K562 treated with DMSO at 1 percent for 48 hours (cell line): Measurements from ENCODE around the gene CORO7. TPM values are rescaled to one million over a fixed set of nuclear protein-coding genes. Genes with fewer than 3 reads are reported as not detected.

ENCODE experiments used
- total RNA-seq: library from RNA; unstranded; fragments of 300-600 nt; gene quantifications from 2 replicates; pipeline ENCODE4 v1.2.3, GENCODE V29; 2022; ENCODE audit warnings: low replicate concordance; ENCODE audit errors: extremely low read depth

CORO7 gene
- total RNA-seq = 1,932 TPM in 1 of 2 replicates, not detected in the other

GRCh38 chr16:4416200-4417032 lies at the start of gene CORO7:
Gene CORO7, minus strand, starts transcription at chr16:4416596. Its CDS starts 78 bp downstream, at chr16:4416518.

DNA sequence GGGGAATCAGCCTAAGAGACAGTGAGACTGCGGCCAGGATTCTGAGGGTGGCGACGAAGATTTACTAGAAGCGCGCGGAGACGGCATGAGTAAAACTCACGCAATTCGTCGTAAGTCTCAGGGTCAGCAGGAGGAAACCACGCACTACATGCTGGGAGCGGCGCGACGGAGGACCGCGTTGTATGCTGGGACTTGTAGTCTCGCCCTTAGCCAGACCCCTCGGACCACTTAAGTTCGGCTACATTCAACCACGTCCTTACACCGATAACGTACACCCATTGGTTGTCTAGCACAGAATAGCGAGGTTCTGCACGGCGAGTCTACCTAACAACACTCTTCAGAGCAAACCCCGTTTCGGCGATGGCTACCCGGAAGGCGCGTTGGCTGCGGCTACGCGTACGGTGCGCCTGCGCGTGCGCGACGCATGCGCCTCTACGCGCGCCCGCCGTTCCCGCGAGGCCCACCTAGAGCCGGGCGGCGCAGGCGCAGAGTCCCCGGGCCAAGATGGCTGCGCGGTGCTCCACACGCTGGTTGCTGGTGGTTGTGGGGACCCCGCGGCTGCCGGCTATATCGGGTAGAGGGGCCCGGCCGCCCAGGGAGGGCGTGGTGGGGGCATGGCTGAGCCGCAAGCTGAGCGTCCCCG lies 9.1 kb upstream of the CORO7 start, which contains the start of gene DNAJA3:
DNAJA3 (plus strand) TSS at position 491 of the 643 bp plus-strand sequence; CDS start at position 505, 14 bp downstream.

GRCh38 chr16:4371357-4372000 lies 44.9 kb downstream of the CORO7 start, which contains the start of gene VASN:
Gene VASN, plus strand, starts transcription at chr16:4371848. Its CDS starts 9,030 bp downstream, at chr16:4380878.

DNA sequence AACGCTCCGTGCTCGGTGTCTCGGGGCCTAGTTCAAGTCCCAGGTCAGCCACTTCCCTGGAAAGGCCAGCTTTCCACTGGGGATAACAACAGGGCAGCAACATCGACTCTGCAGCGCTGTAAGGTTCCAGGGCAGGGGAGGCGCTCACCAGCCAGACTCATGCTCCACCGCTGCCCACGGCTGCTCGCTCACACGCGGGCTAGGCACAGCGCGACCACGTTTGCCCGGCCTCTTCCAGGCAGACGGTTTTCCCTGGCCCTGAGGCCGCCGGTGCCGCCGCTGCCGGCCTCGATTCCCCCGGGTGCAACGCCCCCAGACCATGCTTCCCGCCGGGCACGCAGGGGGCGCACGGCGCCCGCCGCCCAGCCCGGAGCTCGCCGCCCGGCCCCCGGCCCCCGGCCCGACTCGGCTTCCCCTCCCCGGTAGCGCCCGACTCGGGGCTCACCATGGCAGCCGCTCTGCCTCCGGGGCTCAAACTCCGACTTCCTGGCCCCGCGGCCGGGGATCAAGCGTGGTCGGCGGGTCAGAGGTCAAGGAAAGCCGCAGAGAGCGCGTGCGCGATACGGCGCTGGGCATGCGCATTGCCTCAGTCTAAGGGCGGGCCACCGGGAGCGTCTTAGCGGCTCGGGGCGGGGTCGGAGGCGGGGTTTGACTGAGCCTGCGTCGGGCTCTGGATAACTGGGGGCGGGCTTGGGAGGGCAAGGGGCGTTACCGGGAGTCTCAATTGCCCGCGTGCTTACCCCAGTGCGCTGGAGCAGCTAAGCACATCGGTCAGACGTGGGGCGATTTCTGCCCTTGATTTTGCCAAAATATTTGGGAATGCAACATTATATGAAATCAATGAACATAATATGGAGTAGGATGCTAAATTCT lies 65.4 kb downstream of the CORO7 start, which contains the start of gene PAM16:
PAM16 (minus strand) TSS at position 535 of the 873 bp plus-strand sequence; CDS start at position 448, 87 bp downstream.

DNA sequence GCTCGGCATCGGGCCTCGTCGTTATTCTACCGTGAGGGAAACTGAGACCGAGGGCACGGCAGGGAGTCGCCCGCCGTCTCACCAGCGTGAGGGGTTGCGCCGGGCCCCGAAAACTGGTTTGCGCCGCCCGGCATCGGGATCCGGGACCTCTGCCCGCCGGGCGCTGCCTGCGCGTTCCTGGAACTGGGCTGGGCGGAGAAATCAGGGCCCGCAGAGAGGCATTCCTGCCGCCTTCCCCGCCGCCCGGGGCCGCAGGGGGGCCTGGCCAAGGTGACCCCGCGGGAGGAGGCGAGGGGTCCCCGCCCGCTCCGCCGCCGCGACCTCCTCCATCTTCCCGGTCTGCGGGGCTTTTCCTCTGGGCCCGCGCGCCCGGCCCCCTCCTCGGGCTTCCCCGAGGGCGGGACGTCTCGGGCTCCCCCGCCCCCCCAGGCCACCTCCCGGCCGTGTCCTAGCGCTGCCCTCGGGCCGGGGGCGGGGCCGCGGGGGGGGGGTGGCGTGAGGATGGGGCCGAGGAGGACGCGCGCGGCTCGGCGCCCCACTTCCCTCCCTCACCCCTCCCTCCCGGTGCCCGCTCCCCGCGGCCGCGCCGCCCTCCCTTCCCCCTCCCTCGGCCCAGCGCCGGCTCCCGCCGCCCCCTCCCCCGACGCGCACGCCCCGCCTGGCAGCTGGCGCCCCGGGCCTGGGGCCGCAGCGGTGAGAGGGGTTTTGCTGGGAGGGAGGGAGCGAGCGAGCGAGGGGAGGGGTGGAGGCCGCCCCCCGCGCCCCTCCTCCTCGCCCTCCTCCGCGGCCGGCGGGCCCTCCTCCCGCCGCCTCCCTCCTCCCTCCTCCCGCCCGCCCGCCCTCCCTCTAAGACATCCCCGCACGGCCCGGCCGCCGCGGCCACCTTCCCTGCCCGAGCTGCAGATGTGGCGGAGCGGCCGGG lies 100.9 kb downstream of the CORO7 start, which contains the start of gene GLIS2:
GLIS2 (plus strand) TSS at position 882 of the 922 bp plus-strand sequence. CDS start 16,214 bp downstream, outside the sequence.

Other genes with a start within 250 kb of the CORO7 start
- gene SRL, start 174.5 kb downstream of the CORO7 start, total RNA-seq = not detected in 2 replicates
- gene TFAP4, start 143.6 kb downstream of the CORO7 start, total RNA-seq = not detected in 2 replicates
- gene GLIS2, start 100.5 kb downstream of the CORO7 start, total RNA-seq = not detected in 2 replicates
- gene PAM16, start 65.3 kb downstream of the CORO7 start, total RNA-seq = not detected in 2 replicates
- not detected in 2 replicates for gene VASN, start 44.7 kb downstream of the CORO7 start, total RNA-seq
- not detected in 2 replicates for gene DNAJA3, start 9.3 kb upstream of the CORO7 start, total RNA-seq
- not detected in 2 replicates for gene NMRAL1, start 58.0 kb upstream of the CORO7 start, total RNA-seq
- not detected in 2 replicates for gene HMOX2, start 59.8 kb upstream of the CORO7 start, total RNA-seq
- not detected in 2 replicates for gene CDIP1, start 122.2 kb upstream of the CORO7 start, total RNA-seq
- not detected in 2 replicates for gene C16orf96, start 139.7 kb upstream of the CORO7 start, total RNA-seq
- gene UBALD1, start 198.3 kb upstream of the CORO7 start, total RNA-seq = not detected in 2 replicates
- not detected in 2 replicates for gene MGRN1, start 208.2 kb upstream of the CORO7 start, total RNA-seq